NCI-H2081 (cell line): ENCODE data around the gene SPATA46.
A peak's percentile ranks its signal among the peaks of the same experiment; 100 is the strongest.

Source experiments
- DNase-seq, 2 experiments: peaks; one replicate each; lab custom pipeline; 2025; lab: John Stamatoyannopoulos, UW

SPATA46 gene

DNA sequence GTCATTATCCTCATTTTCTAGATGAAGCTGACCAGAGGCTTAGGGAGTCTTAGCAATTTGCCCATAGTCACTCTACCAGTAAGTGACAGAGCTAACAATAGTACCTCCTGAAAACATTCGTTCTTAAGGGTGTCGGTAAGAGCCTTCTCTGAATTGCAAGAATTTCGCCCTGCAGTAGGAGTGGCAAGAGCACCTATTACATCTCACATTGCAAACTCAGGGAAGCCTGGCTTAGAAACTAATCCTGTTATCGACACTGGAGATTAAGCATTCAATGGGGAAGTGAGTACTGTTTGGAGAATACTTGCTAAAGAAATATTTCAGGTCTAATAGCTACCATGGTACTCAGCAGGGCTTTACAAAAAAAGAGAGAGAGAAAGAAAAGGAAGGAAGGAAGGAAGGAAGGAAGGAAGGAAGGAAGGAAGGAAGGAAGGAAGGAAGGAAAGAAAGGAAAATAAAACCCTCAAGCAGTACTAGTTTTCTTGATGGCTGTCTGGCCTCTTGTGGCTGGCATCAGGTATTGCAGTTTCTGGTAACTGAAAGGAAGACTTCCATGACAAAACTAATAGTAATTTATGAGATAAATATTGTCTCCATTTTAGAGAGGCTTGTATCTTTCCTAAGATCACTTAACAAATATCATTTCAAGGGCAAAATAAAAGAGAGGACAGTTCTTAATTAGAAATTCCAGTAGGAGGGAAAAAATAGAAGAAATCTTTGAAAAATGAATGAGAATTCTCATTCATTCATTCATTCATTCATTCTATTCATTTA, 15.3 kb upstream of the SPATA46 start:
- DNase-seq: peak; percentile 46 to 67

DNA sequence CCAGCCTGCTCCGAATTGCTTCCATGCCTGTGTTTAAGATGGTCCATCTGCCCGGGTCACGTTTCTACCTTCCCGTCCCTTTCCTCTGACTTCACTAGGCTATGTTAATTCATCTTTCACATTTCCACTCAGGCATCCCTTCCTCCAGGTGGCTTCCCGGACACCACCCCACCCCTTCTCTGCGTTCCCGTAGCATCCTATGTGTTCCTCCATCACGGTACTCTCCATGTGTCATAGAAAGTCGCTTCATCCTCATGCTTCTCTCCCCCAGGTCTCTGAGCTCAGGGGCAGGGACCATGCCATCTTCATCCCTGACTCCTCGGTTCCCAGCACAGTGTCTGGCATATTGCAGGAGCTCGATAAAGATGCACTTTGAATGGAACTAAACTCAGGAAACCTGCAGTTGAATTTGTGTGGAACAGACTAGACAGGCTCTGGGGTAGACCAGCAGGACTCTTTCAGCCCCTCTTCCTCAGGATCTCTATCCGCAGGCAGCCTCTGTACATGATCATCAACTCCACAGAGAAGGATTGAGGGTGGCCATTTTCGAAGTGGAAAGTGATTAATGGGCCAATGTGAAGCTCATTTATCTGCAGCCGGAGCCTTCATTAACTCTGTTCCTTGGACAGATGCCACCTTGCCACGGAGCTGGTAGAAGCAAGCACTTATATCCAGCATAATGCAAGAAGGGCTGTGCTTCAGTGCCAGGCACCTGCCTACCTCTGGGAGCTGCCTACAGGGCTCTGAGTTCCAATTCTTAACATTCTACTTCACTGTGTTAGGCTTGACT, 13.9 kb upstream of the SPATA46 start:
- DNase-seq: peak in 1 of 2 experiments; percentile 59

GRCh38 chr1:162389971-162390370, 13.3 kb upstream of the SPATA46 start:
- no peak for DNase-seq

GRCh38 chr1:162389021-162389818, 12.6 kb upstream of the SPATA46 start:
- peak in 1 of 2 experiments; percentile 22 for DNase-seq

DNA sequence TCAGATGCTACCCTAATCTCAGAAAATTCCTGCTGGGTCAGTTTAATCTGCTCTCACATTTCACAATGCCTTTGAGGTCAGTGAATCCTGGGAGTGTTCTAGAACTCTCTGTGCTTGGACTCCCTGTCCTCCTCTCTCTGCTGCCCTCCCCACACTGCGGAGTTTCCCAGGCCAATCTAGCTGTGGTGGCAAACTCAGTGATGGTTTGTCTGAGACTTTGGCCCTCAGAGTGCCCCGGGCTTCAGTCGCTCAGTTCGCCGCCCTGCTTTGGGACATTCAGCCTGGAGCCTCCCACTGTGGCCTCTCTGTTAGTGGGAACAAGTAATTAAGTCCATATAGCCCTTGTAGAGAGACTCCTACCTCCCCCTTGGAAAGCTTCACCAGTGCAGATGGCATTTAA, 12.0 kb upstream of the SPATA46 start:
- DNase-seq: no peak

DNA sequence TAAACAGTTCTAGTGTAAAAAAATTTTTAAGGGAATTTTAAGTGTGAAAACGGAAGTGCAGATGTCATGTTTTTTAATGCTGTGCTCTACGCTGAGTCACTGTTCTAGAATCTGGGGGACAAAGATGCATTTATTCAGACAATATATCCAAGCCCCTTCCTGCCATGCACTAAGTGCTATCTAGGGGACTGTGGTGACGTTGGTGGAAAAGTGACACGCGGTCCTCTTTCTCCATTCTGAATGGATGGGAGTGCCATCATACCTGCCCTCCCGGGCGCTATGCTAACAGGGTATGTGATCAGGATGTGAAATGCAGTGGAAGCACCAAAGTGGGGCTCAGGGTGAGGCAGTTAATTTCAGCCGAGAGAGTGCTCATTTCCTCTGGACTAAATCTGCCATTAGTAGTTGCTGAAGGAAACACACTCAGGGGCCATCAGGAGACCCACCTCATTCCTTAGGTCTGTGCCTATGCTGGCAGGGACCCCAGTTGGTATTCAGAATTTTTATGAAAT, 11.5 kb upstream of the SPATA46 start:
- DNase-seq: no peak

- no peak for DNase-seq
Observed at GRCh38 chr1:162387226-162388082, 10.8 kb upstream of the SPATA46 start.

GRCh38 chr1:162386292-162387225, 9.9 kb upstream of the SPATA46 start:
- DNase-seq: no peak

GRCh38 chr1:162385702-162386101, 9.0 kb upstream of the SPATA46 start:
- DNase-seq: no peak

DNA sequence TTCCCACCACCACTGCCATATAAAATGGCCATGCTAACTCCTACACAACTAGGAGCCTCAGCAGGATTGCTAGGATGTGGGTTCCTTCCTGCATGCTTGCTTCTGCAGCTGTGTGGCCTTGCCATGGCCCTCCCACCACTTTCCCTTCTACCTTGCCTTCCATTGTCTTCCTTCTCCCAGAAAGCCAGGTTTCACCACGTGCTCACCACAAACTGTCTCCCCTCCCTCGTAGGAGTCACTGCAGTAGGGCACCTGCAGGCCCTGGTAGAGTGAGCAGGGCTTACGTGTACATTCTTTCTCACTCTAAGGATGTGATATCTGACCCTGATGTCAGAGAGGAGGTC, 8.6 kb upstream of the SPATA46 start:
- DNase-seq: no peak

DNA sequence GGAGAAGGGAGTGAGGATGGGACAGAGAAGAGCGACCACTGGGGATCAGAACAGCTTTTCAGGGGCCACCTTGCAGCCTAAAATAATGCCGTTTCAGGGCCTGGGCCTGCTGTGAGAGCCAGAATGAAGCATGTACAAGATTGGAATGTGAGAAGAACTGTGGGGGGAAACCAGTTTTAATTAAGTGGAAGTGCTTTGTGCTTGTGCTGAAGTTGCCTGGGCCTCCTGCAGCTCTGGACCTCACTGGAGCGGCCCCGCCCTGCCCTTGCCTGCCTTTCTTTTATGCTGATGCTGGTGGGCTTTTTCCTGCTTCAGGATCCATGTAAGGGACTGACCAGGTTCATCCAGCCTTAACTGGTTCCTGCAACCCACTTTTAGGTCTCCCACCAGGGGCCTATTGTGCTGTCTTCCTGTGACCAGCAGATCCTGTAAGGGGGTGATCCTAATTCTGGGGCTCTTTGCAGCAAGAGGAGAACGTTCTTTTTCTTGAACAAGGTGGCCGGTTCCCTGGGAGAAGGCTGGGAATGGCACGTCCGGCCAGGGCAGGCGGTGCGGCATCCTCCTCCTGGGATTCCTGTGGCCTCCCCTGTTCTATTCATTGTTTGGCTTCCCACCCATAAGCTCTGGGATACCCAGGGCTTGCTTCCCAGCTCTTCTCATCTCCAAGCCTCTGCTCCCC, 8.1 kb upstream of the SPATA46 start:
- no peak for DNase-seq

DNA sequence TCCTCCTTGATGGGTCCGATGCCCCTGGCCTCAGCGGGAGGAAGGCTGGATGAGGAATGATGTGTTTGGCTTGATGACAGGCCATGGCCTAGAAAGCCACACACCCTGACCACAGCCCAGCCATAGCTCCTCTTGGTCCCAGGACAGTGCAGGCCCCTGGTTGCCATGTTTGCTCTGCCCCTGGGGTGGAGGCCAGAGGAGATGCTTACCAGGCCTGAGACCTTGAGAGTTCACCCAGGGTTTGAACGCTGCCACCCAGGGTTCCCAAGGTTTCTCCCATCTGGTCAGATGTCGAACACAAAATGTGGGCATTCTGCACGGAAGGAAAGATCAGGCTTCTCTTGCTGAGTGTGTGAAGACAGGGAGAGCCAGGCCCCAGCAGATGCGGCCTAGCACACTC, 7.5 kb upstream of the SPATA46 start:
- DNase-seq: no peak

- DNase-seq: no peak
Observed at GRCh38 chr1:162383516-162383915, 6.9 kb upstream of the SPATA46 start.

DNA sequence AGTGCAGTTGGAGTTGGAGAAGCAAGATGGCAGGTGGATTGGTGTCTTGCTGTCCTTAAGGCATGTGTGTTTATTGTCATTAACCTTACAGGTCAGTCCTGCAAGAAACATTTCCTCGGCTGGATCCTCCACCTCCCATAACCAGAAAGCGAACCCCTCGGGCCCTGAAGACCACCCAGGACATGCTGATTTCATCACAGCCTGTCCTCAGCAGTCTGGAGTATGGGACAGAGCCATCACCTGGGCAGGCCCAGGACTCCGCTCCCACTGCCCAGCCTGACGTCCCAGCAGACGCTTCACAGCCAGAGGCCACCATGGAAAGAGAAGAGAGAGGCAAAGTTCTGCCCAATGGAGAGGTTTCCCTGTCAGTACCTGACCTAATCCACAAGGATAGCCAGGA, 6.4 kb upstream of the SPATA46 start:
- DNase-seq: no peak

DNA sequence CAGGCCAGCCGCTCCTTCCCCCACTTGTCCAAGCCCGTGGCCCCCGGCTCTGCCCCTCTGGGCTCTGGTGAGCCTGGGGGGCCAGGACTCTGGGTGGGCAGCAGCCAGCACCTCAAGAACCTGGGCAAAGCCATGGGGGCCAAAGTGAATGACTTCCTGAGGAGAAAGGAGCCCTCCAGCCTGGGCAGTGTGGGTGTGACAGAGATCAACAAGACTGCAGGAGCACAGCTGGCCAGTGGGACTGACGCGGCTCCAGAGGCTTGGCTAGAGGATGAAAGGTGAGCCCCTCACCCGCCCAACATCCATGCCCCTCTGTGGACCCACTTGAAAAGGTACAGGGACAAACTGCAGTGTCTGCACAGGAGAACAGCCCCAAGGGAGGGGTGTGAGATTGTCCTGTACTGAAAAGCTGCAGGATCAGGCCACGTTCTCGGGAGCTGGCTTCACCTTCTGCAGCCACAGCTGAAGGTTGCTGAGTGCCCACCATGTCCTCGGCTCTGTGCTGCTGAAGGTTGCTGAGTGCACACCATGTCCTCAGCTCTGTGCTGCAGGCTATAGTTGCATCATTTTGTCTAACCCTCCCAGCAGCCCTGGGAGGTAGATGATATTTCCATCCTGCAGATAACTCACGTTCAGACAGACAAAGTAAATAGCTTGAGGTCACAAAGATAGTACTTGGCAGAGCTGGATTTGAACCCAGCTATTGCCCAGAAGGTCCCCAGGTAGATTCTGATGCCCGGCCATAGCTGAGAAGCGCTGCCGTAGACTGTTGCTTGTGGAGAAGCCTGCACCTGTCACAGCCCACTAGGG, 5.5 kb upstream of the SPATA46 start:
- no peak for DNase-seq

DNA sequence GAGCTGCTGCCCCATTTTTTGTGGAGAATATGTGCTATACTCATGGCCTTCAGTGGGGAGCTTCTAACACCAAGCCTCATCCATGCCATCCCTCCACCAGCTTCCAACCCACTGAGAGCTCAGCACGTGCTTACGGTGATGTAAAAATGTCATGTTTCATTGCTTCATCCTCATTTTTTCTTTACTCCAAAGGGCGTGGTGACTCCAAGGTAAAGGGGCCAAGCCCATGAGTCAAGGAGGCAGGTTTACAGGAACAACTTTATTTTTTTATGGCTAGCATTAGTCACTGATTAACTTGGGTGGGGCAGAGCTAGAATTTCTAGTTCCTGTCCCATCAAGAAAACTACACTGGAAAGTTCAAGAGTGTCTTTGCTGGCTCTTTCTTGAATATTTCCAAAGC, 4.7 kb upstream of the SPATA46 start, which contains the start of gene C1orf226:
TSS of gene C1orf226 (plus strand) at position 346 of the 400 bp plus-strand sequence. CDS start 174 bp downstream, outside the sequence.
- DNase-seq: no peak

GRCh38 chr1:162380061-162380846, 3.6 kb upstream of the SPATA46 start:
- DNase-seq: no peak

DNA sequence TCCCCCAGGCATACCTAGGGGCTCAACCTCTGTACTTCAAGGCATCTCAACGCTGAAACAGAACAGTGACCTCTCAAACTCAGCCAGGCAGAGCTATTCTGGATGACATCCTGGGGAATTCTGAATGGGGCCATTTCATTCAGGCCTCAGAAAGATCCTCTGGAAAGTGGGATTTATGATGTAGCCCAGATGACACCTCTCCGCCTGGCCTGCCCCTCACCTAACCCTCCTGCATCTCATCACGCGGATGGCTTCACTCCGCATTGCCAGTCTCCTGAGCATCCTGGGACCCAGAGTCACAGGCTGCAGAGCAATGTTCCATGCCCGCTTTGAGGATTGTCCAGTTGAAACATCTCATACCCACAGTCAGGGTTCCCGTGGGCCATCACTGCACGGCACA, 1.2 kb downstream of the SPATA46 start:
- no peak for DNase-seq
